HCT116 (cell line): ENCODE data around the gene SLC4A5.

Experiments used
- CEBPB ChIP-seq: IDR thresholded peaks from 2 replicates; pipeline ENCODE4 v1.6.1; 2012; ENCODE audit warnings: low read depth
- CTCF ChIP-seq, 3 experiments: fragments of 200-600 bp in 1 of 3; sonication (generic) in 1 of 3; IDR thresholded peaks in 2 of 3; conservative IDR thresholded peaks in 1 of 3; 2 replicates each; pipeline ENCODE4 v1.5.1; 2012 to 2017; ENCODE audit warnings: low read depth in 2 of 3, low read length in 2 of 3, antibody characterized with exemption in 1 of 3, borderline replicate concordance in 1 of 3, control low read depth in 1 of 3, mild to moderate bottlenecking in 1 of 3, mixed read lengths in 1 of 3, mixed run types in 1 of 3, moderate library complexity in 1 of 3; ENCODE audit not compliant: insufficient read depth in 1 of 3
- ELF1 ChIP-seq: IDR thresholded peaks from 2 replicates; pipeline ENCODE4 v1.6.1; 2012; ENCODE audit warnings: low read depth, borderline replicate concordance
- EZH2 ChIP-seq: fragments of 200-600 bp; sonication (generic); IDR thresholded peaks from 2 replicates; pipeline ENCODE4 v1.6.1; 2017; ENCODE audit warnings: antibody characterized with exemption, mixed run types
- FOSL1 ChIP-seq: IDR thresholded peaks from 2 replicates; pipeline ENCODE4 v1.6.1; 2012; ENCODE audit warnings: low read depth
- JUND ChIP-seq: IDR thresholded peaks from 2 replicates; pipeline ENCODE4 v1.6.1; 2012
- POLR2A ChIP-seq: IDR thresholded peaks from 2 replicates; pipeline ENCODE4 v1.7.0; 2011; ENCODE audit warnings: borderline replicate concordance; ENCODE audit not compliant: insufficient read depth, insufficient read length; ENCODE audit errors: extremely low read depth
- POLR2AphosphoS5 ChIP-seq: IDR thresholded peaks from 2 replicates; pipeline ENCODE4 v1.6.1; 2011; ENCODE audit warnings: mild to moderate bottlenecking, low read depth, low read length, moderate library complexity
- SP1 ChIP-seq: IDR thresholded peaks from 2 replicates; pipeline ENCODE4 v1.6.1; 2012; ENCODE audit warnings: low read depth
- SRF ChIP-seq: IDR thresholded peaks from 2 replicates; pipeline ENCODE4 v1.6.1; 2012; ENCODE audit warnings: low read depth
- YY1 ChIP-seq: IDR thresholded peaks from 2 replicates; pipeline ENCODE4 v1.6.1; 2011; ENCODE audit warnings: low read length, low read depth, moderate library complexity, mild to moderate bottlenecking; ENCODE audit not compliant: insufficient replicate concordance; ENCODE audit errors: extremely low read depth
- ZFX ChIP-seq: fragments of 450-650 bp; IDR thresholded peaks from 2 replicates; pipeline ENCODE4 v1.6.1; 2017
- ZNF274 ChIP-seq: fragments of 200-500 bp; sonication (Bioruptor generic); IDR thresholded peaks from 2 replicates; pipeline ENCODE4 v1.6.1; 2014; ENCODE audit warnings: mild to moderate bottlenecking, low read depth, low read length, inconsistent platforms
- TF ChIP-seq, protein P1 (sequence below): IDR thresholded peaks from 2 replicates; pipeline ENCODE4 v1.6.1; 2012

DNA sequence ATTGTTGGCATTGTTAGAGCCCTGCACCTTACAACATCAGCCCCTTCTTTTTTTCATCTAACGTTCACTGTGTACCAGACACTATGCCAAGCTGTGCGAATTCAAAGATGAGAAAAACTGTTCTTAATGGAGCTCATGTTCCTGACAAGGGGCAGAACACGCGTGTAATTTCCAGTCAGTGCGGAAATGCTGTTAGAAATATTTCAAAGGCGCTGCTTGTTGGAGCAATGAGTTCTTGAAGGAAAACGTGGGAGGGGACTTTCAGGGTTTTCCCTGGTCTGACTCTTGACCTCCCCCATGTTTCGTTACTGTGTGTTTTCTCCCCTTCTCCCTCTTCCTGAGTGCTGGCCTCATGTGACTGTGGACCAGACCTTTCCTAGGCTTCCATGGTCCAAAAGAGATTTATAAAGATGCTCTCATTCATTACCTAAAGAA lies 143.3 kb downstream of the SLC4A5 start:
- no peak for TF ChIP-seq CTCF (IDR thresholded peaks at IDR 0.05 in 2 of 3, conservative IDR thresholded peaks at IDR 0.05 in 1 of 3; ENCODE audit: borderline replicate concordance in 1 of 3, insufficient read depth in 1 of 3, low read depth in 2 of 3, low read length in 2 of 3)
- no peak for TF ChIP-seq EZH2
- TF ChIP-seq, protein P1, sequence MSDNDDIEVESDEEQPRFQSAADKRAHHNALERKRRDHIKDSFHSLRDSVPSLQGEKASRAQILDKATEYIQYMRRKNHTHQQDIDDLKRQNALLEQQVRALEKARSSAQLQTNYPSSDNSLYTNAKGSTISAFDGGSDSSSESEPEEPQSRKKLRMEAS = no peak
- TF ChIP-seq ZNF274 = no peak
- no peak for TF ChIP-seq YY1
- TF ChIP-seq SRF = no peak
- no peak for TF ChIP-seq ZFX
- no peak for TF ChIP-seq POLR2A
- no peak for TF ChIP-seq JUND
- TF ChIP-seq CEBPB = no peak
- TF ChIP-seq ELF1 = no peak
- TF ChIP-seq FOSL1 = no peak
- no peak for TF ChIP-seq SP1
- peak; percentile 34; the same call in 1 of the 2 replicates for TF ChIP-seq POLR2AphosphoS5
